Spinal cord (tissue), 10 donors: ENCODE data around the gene LMBRD1. TPM values are rescaled to one million over a fixed set of nuclear protein-coding genes. Genes with fewer than 3 reads are reported as not detected.

ENCODE experiments used
- DNase-seq, 6 donors: peaks; one replicate each; pipeline versions ENCODE4 v3.0.0 to v3.0.0-alpha.2; 2013 to 2015; ENCODE audit warnings: low spot score in 6 of 6, low read depth in 4 of 6
- H3K27ac ChIP-seq: one replicate; pipeline ENCODE4 v1.5.1; 2013; ENCODE audit warnings: low read depth, low read length, control low read depth
- H3K27me3 ChIP-seq: one replicate; pipeline ENCODE4 v1.6.1; 2013; ENCODE audit warnings: low read length; ENCODE audit not compliant: control insufficient read depth, insufficient read depth
- H3K36me3 ChIP-seq: one replicate; pipeline ENCODE4 v1.6.1; 2013; ENCODE audit warnings: low read length; ENCODE audit not compliant: control insufficient read depth, insufficient read depth
- H3K4me1 ChIP-seq: one replicate; pipeline ENCODE4 v1.6.1; 2013; ENCODE audit warnings: low read length; ENCODE audit not compliant: control insufficient read depth, insufficient read depth
- H3K4me3 ChIP-seq: one replicate; pipeline ENCODE4 v1.5.1; 2013; ENCODE audit warnings: low read depth, low read length, control low read depth
- H3K9me3 ChIP-seq: one replicate; pipeline ENCODE4 v1.6.1; 2013; ENCODE audit warnings: low read length; ENCODE audit not compliant: control insufficient read depth, insufficient read depth
- WGBS: methylation state at CpG from one replicate; pipeline ENCODE4 v1.1.5; 2013; ENCODE audit warnings: missing lambda C conversion rate; ENCODE audit not compliant: insufficient coverage; 5-methylcytosine and 5-hydroxymethylcytosine counted together
- polyA plus RNA-seq, 2 donors: library from polyadenylated mRNA; unstranded; fragments of 120-200 nt; gene quantifications; one replicate each; pipeline ENCODE4 v1.2.1, GENCODE V29; 2013; ENCODE audit not compliant: insufficient read length in 2 of 2
- total RNA-seq, 2 donors: library from RNA; depleted of rRNA in 1 of 2; stranded (reverse); fragments of 120-200 nt in 1 of 2; fragments of >200 nt in 1 of 2; gene quantifications; one replicate each; pipeline versions ENCODE4 v1.2.3 to v1.2.4, GENCODE V29; 2013 to 2014
- donor health status: healthy.

Gene LMBRD1
- total and polyA plus RNA-seq, 4 donors: 68.2 to 109 (median 85.3) TPM

DNA sequence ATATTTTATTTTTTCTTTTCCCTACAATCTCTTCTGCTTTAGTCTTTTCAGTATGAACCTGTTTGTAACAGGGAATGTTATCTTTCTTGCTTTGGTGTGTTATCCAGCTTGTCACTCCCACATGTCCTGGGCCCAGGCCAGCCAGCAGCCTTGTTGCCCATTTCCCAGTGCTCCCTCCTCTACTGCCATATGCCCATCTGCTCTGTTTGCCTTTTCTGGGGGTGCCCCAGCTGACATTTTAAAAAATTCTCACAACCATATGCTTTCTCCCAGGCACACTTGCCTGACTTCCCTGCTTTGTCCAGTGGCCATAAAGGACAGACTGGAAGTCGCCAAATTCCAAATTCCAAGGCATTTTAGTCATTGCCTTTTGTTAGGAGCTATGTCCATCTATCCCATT, 23.6 kb upstream of the LMBRD1 start:
- Histone ChIP-seq H3K4me1 (no peaks in the 10 kb centered on the region), H3K4me3 (no peak overlapping the region), H3K27ac (no peak overlapping the region), H3K36me3 (no peaks in the 10 kb centered on the region), H3K27me3 (no peaks in the 10 kb centered on the region), H3K9me3 (no peaks in the 10 kb centered on the region)
- peak in 1 of 6 donors; percentile 74 for DNase-seq
- WGBS: 80% methylated on average over 1 of the region's 1 CpG

- H3K4me1 ChIP-seq: no peaks in the 10 kb centered on the region
- H3K4me3 ChIP-seq: no peak overlapping the region
- no peaks in the 10 kb centered on the region for H3K27me3 ChIP-seq
- no CpG with 5 or more reads among the region's 1 CpG for WGBS
- H3K36me3 ChIP-seq: no peaks in the 10 kb centered on the region
- no peak for DNase-seq
- no peaks in the 10 kb centered on the region for H3K9me3 ChIP-seq
- no peak overlapping the region for H3K27ac ChIP-seq
Measured at GRCh38 chr6:69820018-69820417, 23.2 kb upstream of the LMBRD1 start.

DNA sequence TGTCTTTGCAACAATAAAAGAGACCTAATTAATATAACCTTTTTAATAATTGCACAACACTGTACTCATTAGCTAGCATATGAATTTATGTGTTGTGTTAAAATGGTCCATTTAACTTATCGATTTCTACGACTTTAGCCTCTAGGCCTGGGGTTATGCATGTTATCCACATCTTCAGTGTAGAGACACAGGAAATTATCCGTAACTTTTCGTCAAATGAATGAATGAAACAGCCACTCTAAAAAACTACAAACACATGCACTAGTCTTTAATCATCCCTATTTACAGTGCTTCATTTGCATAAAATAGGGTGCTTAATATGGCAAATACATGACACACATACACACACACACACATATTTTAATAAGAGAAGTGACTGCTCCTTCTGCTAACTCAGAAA, 22.3 kb upstream of the LMBRD1 start:
- Histone ChIP-seq H3K4me1 (no peaks in the 10 kb centered on the region), H3K4me3 (no peak overlapping the region), H3K27me3 (no peaks in the 10 kb centered on the region), H3K36me3 (no peaks in the 10 kb centered on the region), H3K27ac (no peak overlapping the region), H3K9me3 (no peaks in the 10 kb centered on the region)
- no peak for DNase-seq
- no CpG with 5 or more reads among the region's 4 CpGs for WGBS

- WGBS: 96% methylated on average over 2 of the region's 2 CpGs
- H3K27ac ChIP-seq: no peak overlapping the region
- H3K27me3 ChIP-seq: no peaks in the 10 kb centered on the region
Measured at GRCh38 chr6:69818223-69818930, 21.6 kb upstream of the LMBRD1 start.

DNA sequence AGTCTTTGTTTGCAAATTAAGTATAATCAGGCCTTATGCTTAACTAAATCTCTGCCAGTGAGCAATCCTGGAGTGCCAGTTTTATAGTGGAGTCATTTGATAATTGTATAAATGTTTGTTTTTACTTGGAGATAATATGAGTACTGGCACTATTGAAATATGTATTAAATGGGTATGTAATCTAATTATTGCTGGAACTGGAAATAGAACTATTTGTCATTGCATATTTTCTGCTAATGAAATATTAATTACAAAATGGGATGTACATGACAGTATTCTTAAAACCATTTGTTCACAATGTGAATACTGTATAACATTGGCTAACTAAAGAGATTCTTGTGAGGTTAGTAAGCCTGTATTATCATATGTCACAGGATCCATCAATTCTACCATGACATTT, 20.5 kb upstream of the LMBRD1 start:
- H3K36me3 ChIP-seq: no peaks in the 10 kb centered on the region
- no peaks in the 10 kb centered on the region for H3K9me3 ChIP-seq
- no peak overlapping the region for H3K4me3 ChIP-seq
- no peaks in the 10 kb centered on the region for H3K27me3 ChIP-seq
- no peak for DNase-seq
- H3K27ac ChIP-seq: no peak overlapping the region
- no peaks in the 10 kb centered on the region for H3K4me1 ChIP-seq

More at GRCh38 chr6:69818223-69818930, 21.6 kb upstream of the LMBRD1 start:
- Histone ChIP-seq H3K9me3 (no peaks in the 10 kb centered on the region), H3K4me1 (no peaks in the 10 kb centered on the region), H3K4me3 (no peak overlapping the region), H3K36me3 (no peaks in the 10 kb centered on the region)
- no peak for DNase-seq

- no peak overlapping the region for H3K4me3 ChIP-seq
- no peaks in the 10 kb centered on the region for H3K27me3 ChIP-seq
- H3K4me1 ChIP-seq: no peaks in the 10 kb centered on the region
- no peak overlapping the region for H3K27ac ChIP-seq
- H3K9me3 ChIP-seq: no peaks in the 10 kb centered on the region
- no peak for DNase-seq
- WGBS: 79% methylated on average over 1 of the region's 3 CpGs
- no peaks in the 10 kb centered on the region for H3K36me3 ChIP-seq
Measured at GRCh38 chr6:69816569-69816968, 19.8 kb upstream of the LMBRD1 start.

- 80% methylated on average over 1 of the region's 1 CpG for WGBS
- H3K4me1 ChIP-seq: no peaks in the 10 kb centered on the region
- H3K4me3 ChIP-seq: no peak overlapping the region
- DNase-seq: no peak
- no peaks in the 10 kb centered on the region for H3K9me3 ChIP-seq
- H3K27me3 ChIP-seq: no peaks in the 10 kb centered on the region
- no peaks in the 10 kb centered on the region for H3K36me3 ChIP-seq
- H3K27ac ChIP-seq: no peak overlapping the region
Measured at GRCh38 chr6:69816026-69816425, 19.2 kb upstream of the LMBRD1 start.

DNA sequence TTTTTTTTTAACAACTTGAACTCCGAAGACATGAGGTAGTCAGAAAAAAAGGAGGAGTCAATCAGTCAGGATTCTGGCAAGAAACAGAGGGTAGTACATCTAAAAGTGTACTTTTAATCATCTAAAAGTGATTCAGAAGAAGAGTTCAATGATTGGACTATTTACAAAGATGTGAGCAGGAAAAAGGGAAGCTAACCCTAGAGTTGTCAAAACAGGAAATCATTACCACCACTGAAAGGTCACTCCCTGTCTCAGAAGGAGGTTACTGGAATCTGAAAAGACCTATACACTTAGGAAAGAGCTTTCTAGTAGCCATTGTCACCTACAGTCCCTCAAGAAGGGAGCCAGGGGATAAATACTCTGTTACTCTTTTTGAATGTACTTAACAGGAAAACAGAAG, 16.7 kb upstream of the LMBRD1 start:
- no CpG with 5 or more reads among the region's 1 CpG for WGBS
- Histone ChIP-seq H3K9me3 (no peaks in the 10 kb centered on the region), H3K36me3 (no peaks in the 10 kb centered on the region), H3K4me3 (no peak overlapping the region), H3K27ac (no peak overlapping the region), H3K4me1 (no peaks in the 10 kb centered on the region), H3K27me3 (no peaks in the 10 kb centered on the region)
- DNase-seq: no peak

- Histone ChIP-seq H3K4me3 (no peak overlapping the region), H3K27me3 (no peaks in the 10 kb centered on the region), H3K9me3 (no peaks in the 10 kb centered on the region), H3K36me3 (no peaks in the 10 kb centered on the region), H3K4me1 (no peaks in the 10 kb centered on the region), H3K27ac (no peak overlapping the region)
- 80% methylated on average over 2 of the region's 4 CpGs for WGBS
- DNase-seq: no peak
Measured at GRCh38 chr6:69812746-69813427, 16.1 kb upstream of the LMBRD1 start.

- Histone ChIP-seq H3K4me3 (no peak overlapping the region), H3K36me3 (no peaks in the 10 kb centered on the region), H3K4me1 (no peaks in the 10 kb centered on the region), H3K27ac (no peak overlapping the region), H3K9me3 (no peaks in the 10 kb centered on the region), H3K27me3 (no peaks in the 10 kb centered on the region)
- WGBS: no CpG with 5 or more reads among the region's 4 CpGs
- DNase-seq: no peak
Measured at GRCh38 chr6:69802995-69803394, 6.2 kb upstream of the LMBRD1 start.
